22Rv1 (cell line): ENCODE data around the gene COX18.

Experiments used
- H3K27ac ChIP-seq: fragments of 450-650 bp; 2 replicates; pipeline ENCODE4 v1.5.1; 2017
- ZFX ChIP-seq: fragments of 450-650 bp; IDR thresholded peaks from 2 replicates; pipeline ENCODE4 v1.6.1; 2017; ENCODE audit warnings: antibody characterized with exemption, borderline replicate concordance
- TF ChIP-seq, protein P1 (sequence below): fragments of 450-650 bp; IDR thresholded peaks from 2 replicates; pipeline ENCODE4 v1.5.1; 2017; ENCODE audit warnings: mild to moderate bottlenecking

COX18 gene

DNA sequence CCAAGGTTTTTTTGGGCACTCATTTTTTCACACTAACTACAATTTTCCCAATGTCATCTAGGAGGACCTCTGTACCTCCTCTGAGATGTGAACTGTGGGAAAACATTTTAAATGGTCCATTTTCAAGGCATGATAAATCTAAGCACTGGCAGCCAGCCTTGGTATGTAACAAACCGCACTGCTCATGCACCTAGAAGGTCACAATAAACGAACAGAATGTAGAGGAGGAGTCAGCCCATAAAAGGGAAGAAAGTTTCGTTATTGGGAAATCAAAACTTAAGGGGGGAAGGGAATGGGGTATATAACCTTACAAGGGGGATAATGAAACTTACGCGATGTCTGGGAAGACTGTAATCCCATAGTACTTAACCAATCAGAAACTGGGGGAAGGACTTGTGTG lies 16.4 kb downstream of the COX18 start:
- TF ChIP-seq ZFX: no peak
- TF ChIP-seq, protein P1, sequence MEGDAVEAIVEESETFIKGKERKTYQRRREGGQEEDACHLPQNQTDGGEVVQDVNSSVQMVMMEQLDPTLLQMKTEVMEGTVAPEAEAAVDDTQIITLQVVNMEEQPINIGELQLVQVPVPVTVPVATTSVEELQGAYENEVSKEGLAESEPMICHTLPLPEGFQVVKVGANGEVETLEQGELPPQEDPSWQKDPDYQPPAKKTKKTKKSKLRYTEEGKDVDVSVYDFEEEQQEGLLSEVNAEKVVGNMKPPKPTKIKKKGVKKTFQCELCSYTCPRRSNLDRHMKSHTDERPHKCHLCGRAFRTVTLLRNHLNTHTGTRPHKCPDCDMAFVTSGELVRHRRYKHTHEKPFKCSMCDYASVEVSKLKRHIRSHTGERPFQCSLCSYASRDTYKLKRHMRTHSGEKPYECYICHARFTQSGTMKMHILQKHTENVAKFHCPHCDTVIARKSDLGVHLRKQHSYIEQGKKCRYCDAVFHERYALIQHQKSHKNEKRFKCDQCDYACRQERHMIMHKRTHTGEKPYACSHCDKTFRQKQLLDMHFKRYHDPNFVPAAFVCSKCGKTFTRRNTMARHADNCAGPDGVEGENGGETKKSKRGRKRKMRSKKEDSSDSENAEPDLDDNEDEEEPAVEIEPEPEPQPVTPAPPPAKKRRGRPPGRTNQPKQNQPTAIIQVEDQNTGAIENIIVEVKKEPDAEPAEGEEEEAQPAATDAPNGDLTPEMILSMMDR: no peak
- no peak overlapping the region for H3K27ac ChIP-seq

DNA sequence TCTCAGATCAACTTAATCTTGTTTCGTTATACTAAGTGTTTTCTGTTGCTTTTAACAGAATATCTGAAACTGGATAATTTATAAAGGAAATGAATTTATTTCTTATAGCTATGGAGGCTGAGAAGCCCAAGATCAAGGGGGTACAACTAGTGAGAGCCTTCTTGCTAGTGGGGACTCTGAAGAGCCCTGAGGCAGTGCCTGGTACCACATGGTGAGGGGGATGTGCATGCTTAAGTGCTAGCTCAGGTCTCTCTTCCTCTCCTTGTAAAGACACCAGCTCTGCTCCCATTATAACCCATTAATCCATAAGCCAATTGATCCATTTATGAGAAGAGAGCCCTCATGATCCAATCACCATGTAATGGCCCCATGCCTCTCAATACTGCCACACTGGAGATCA lies 17.9 kb downstream of the COX18 start:
- TF ChIP-seq, protein P1: no peak
- no peak for TF ChIP-seq ZFX
- no peak overlapping the region for H3K27ac ChIP-seq

DNA sequence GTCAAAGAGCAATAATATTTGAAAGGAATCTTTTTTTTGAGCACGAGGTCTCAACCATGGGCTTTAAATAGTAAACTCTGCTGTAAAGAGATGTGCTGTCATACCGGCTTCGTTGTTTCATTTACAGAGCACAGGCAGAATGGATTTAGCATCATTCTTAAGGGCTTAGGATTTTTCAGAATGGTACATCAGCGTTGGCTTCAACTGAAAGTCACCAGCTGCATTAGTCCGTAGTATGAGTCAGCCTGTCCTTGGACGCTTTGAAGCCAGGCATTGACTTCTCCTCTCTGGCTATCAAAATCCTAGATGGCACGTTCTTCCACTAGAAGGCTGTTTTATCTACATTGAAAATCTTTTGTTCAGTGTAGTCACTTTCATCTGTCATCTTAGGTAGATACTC lies 23.6 kb downstream of the COX18 start:
- no peak overlapping the region for H3K27ac ChIP-seq
- TF ChIP-seq ZFX: no peak
- TF ChIP-seq, protein P1: no peak

DNA sequence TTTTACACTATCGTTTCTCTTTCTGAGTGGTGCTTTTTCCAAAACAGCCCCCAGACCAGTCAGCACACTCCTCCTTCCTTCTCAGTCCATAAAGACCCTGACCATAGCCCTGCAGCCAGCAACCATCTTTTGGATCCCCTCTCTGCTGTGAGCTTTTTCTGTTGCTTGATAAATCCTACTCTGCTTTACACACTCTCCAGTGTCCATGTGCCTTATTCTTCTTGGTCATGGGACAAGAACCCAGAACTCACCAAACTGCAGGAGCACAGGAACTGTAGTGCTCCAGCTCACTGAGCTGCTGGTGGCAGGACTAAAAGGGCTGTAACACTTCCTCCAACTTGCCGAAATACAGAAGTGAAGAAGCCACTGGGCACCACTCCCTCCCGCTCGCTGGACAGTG lies 32.5 kb downstream of the COX18 start:
- TF ChIP-seq, protein P1: no peak
- TF ChIP-seq ZFX: no peak
- no peak overlapping the region for H3K27ac ChIP-seq

DNA sequence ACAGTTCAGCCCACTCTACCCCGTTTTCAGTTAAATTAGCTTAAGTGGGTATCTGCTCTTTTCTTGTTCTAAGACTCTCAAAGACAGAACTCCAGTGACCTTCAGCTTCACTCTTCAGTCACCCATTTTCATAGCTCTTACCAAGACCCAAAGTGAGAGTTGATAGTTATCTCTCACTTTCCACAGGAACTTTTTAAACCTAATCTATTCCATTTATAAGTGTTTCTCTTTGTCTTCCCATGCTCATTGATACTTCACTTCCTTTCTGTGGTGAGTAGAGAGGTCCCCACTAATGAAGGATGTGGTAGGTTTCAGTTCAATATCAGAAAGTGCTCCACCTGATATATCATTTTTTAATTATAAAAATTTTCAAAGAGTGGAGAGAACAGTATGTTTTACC lies 33.4 kb downstream of the COX18 start:
- no peak overlapping the region for H3K27ac ChIP-seq
- TF ChIP-seq, protein P1: no peak
- TF ChIP-seq ZFX: no peak

DNA sequence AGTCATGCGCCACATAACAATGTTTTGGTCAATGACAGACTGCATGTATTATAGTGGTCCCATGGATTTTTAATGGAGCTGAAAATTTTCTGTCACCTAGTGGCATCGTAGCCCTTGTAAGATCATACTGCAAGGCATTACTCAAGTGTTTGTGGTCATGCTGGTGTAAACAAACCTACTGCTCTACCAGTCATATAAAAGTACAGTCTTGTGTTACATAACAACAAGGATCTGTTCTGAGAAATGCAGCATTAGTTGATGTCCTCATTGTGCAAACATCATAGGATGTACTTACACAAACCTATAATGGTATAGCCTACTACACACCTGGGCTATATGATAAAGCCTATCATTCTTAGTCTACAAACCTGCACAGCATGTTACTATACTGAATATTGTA lies 34.6 kb downstream of the COX18 start:
- no peak for TF ChIP-seq ZFX
- TF ChIP-seq, protein P1: no peak
- no peak overlapping the region for H3K27ac ChIP-seq

DNA sequence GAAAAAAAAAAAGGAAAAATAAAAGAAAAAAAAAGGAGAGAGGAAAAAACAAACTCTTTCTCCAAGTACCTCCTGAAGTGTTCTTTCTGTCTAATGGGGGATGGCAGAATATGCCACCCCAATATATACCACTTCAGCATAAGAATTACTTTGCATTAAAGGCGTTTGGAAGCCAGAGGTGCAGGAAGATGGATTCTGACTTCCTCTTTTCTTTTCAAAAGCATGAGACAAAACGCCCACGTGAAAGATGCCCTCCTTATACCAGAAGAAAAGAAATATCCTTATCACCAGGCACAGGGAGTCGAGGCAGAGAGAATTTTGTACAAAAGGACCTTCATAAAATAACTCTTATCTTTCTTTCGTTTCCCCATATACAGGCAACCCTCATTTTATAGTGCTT lies 40.9 kb downstream of the COX18 start:
- TF ChIP-seq ZFX: no peak
- TF ChIP-seq, protein P1: no peak
- no peak overlapping the region for H3K27ac ChIP-seq
